GM19324 (cell line): Measurements from ENCODE around the gene DOK7.

Source experiments
- ATAC-seq: cut with Tn5 transposase; IDR thresholded peaks from one replicate; pipeline ENCODE4 v1.9.1; 2021; ENCODE audit warnings: mild to moderate bottlenecking, moderate library complexity; ENCODE audit not compliant: unreplicated experiment, low FRiP score

DOK7 gene

DNA sequence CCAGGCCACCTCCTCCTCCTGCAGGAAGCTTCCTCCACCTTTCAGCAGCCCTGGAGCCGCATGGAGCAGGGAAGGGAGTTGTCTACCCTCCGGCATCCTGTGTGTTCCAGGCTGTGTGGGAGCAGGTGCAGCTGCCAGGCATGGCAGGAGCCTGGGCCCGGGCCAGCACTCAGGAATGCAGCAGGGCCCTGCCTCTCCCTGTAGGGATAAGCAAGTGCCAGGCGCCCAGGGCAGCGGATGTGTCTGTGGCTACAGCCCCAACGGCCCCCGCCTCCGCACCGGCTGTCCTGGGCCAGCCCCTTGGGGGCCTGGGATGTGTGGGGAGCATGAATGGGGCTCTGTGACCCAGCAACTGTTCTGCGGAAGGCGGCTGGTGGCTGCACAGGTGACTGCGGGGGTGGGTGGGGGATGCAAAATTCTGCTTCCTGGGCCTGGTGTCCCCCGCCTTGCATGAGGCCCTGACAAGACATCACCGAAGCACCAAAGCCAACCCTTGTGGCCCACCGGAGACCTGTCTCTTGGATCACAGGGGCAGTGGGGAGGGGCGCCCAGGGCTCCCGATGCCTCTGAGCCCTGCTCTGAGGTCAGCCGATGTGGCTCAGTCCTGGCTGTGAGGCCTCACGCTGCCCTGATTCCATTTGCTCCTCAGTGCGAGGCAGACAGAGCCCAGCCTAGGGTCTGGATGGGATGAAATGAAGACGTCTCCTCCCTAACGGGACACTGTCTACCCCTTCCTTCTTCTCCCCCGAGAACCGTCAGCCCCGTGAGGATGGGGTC is 1.4 kb upstream of the DOK7 start:
- no peak for ATAC-seq

DNA sequence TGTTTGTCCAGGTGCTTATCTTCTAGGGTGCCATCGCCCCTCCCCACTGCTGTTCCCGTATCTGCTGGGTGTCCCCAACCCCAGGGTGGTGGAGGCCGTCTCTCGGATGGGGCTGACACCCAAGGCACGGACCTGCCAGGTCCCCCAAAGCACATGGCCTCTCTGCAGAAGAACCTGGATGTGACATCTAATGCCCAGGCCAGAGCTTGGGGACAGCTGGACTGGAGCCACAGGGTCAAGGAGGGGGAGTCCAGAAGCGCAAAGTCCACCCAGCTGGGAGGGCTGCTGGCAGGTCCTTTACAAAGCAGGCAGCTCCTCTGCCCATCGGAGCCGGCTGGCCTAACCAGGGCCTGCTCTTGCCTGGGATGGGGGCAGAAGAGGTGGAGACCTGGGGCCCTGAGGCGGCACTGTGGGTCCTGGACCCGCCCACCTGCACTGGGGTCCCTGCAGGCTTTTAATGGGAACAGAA is 751 bp upstream of the DOK7 start:
- no peak for ATAC-seq

DNA sequence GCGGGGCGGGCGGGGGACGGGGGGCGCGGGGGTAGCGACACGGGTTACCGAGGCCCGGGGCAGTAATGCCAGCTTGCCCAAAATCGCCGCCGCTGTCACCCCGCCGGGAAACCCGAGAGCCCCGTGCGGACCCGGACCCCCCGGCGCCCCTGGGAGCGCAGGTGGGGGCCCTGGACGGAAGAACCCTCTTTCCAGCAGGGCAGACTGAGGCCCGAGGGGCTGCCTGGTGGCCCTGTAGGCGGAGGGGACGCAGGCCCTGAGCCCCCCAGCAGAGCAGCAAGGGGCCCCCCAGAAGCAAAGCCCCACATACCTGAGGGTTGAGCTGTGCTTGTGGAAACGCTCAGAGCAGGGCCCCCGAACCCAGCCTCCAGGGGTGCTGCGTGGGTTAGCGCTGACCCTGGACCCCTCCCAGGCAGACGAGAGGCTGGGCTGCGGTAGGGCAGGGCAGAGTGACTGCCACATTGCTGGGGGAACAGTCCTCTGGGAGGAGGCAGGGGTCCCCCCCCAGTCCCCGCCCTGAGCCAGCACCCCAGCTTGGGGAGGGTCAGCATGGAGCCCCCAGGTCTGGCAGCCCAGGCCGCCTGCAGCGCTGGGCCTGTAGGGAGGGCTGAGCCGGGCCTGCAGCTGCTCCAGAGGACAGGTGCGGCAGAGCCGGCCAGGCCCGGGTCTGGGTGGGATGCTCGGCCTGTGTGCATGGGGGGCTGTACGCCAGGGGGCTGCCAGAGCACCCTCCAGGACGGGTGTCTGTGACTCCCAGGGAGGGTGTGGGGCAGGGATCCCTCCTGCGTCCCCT is 646 bp downstream of the DOK7 start:
- ATAC-seq = no peak

DNA sequence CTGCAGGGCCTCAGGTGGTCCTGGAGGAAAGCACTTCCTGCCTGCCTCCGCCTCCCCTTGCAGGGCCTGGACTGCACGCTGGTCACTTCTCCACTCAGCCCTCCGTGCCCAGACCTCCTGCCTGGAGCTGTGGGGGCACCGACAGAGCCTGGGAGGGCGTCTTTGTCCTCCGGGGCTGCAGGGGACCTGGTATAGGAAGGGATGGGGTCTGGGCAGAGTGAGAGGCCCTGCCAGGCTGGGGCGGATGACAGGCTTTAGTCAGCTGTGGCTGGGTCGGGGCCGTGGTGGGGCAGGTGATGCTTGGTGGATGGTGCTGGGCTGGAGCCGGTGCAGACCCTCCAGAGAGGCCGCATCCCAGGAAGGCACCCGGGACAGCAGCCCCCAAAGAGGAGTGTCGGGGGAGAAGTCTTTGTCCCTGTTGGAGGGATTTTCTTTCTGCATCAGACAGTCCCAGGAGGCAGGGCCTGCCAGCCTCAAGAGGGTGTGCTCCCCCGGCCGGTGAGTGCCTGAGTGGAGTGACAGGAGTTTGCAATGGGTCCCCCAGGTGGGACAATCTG is 1.3 kb downstream of the DOK7 start:
- ATAC-seq = no peak

DNA sequence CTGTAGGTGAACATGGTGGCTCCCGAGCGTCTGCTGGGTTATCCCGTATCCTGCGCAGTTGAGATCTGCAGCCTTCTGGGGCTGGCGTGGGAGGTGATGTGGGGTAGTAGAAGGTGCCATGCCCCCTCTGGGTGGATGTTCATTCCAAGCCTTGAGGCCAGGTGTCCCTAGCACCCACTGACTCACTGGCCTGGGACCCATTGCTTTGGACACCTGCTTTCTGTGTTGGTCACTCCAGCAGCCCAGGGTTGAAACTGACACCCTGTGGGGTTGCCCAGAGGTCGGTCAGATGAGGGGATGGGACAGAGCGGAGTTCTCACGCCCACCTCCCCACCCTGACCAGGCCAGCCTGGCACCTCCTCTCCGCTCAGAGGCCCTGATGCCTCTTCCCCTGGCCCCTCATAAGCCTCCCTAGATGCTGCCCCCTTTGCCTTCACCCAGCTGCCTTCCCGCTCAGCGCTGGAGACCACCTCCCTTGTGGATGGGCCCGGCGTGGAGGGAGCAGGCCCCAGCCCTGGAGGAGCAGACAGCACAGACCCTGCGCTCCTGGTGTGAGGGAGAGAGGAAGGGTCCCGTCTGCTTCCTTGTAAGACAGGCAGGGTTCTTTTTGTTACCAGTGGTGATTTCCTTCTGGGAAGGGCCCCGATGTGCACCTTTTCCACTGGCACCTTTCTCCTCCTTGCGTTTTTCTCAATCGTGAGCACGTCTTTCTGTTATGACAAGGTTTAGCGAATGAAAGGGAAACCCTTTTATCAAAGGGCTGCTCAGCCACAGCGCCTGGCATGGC is 2.0 kb downstream of the DOK7 start:
- no peak for ATAC-seq

DNA sequence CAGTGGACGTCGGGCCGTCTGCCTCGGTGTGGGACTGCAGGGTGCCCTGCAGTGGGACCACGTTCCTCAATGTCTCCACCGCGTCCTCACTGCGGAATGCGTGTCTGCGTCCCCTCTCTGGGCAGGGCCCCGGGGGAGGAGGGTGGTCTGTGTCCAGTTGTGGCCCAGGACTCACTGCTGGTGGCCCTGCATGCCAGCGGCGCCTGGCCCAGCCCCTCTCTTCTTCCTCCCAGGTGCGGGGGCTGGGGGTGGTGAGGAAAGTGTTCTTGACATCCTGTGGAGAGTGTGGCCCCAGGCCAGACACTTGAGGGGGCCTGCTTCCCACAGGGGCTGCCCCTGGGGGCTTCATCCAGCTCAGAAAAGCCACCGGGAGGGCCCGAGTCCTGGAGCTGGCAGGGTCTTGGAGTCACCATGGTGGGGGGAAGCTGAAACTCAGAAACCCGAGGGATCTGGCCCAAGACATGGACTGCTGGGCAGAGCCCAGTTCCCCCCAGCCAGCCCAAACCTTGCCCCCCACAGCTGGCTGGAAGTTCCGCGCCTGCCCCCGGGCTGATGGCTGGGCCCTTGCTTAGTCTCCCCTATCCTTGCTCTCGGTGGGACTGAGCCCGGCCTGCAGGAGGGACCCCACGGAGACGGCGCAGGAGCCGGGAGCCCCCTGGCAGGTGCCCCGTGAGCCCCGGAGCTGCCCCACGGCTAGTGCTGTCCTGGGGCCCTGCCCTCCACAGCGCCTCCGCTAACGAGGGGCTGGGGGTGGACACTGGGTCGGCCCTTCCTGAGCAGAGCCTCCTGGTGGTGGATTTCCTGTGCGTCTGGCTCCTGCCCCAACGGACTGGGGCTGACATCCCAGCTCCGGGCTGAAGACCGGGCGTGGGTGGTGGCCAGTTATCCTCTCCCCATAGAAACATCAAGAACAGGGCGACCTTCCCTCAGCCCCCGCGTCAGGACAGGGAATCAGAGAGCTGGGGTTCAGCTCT is 2.9 kb downstream of the DOK7 start:
- no peak for ATAC-seq

DNA sequence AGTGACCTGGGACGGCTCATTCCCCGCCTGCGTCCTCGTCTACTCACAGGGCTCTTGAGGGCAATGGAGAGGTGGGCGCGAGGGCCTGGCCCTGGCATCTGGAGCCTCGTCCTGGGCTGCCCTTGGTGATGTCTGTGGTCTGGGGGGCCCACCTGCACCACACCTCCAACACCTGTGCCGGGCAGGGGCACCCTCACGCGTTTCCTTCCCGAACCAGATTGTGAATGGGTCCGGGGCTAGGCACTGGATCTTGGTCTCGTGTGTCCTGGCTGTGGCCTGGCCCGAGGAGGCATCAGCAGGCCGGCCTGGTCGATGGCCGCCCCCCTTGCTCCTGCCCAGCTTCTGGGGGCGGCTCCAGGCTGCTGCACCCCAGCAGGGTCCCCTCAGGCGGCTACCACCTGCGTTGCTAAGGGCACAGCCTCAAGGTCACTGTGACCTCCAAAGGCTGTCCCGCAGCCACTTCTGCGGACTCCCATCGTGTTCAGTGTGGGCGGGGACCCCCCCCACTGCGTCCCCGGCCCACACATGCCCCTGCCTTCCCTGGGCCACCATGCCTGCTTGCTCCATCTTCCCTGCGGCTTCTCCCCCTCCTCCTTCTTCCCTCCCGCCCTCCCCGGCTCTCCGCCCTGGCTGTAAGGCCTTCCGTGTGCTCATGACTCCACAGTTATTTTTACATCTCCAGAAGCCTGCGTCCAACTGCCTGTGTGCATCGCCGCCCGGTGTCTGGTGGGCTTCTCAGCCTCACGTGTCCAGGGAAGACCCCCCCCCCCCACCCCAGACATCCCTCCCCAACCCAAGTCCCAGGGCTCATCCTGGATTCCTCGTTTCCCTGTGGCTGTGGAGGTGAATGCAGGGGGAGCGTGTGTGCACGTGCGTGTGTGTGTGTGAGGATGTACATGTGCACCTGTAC is 3.8 kb downstream of the DOK7 start:
- no peak for ATAC-seq

DNA sequence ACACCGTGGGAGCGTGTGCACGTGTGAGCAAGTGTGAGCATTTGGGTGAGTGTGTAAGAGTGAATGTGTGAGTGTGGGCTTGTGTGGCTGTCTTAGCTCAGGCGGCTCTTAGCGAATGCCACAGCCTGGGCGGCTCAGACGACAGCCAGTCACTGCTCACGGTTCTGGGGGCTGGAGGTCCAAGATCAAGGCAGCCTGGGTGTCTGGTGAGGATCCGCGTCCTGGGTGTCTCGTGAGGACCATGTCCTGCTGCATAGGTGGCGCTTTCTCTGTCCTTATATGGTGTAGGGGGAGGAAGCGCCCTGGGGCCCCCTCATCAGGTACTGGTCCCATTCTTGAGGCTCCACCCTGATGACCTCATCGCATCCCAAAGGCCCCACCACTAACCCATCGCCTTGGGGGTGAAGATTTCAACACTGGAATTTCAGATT is 4.5 kb downstream of the DOK7 start:
- ATAC-seq = no peak

DNA sequence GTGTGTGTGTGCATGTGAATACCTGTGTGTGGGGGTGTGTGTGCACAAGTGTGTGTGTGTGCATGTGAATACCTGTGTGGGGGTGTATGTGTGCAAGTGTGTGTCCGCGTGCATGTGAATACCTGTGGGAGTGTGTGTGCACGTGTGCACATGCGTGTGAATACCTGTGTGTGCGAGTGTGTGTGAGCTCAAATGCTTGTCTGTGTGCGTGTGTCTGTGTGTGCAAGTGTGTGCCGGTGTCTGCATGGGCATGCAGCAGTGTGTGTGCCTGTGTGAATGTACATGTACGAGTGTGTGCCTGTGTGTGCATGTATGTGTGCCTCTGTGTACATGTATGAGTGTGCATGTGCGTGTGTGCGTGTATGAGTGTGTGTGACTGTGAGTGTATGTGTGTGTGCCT is 5.0 kb downstream of the DOK7 start:
- no peak for ATAC-seq

DNA sequence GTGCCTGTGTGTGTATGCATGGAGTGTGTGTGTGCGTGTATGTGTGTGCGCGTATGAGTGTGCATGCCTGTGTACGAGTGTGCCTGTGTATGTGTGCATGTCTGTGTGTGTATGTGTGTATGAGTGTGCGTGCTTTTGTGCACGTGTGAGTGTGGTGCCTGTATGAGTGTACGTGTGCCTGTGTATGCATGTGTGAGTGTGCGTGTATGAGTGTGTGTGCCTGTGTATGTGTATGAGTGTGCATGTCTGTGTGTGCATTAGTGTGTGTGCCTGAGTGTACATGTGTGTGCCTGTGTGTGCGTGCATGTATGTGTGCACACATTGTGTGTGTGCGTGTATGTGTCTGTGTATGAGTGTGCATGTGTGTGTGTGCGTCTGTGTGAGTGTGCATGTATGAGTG is 5.7 kb downstream of the DOK7 start:
- no peak for ATAC-seq

DNA sequence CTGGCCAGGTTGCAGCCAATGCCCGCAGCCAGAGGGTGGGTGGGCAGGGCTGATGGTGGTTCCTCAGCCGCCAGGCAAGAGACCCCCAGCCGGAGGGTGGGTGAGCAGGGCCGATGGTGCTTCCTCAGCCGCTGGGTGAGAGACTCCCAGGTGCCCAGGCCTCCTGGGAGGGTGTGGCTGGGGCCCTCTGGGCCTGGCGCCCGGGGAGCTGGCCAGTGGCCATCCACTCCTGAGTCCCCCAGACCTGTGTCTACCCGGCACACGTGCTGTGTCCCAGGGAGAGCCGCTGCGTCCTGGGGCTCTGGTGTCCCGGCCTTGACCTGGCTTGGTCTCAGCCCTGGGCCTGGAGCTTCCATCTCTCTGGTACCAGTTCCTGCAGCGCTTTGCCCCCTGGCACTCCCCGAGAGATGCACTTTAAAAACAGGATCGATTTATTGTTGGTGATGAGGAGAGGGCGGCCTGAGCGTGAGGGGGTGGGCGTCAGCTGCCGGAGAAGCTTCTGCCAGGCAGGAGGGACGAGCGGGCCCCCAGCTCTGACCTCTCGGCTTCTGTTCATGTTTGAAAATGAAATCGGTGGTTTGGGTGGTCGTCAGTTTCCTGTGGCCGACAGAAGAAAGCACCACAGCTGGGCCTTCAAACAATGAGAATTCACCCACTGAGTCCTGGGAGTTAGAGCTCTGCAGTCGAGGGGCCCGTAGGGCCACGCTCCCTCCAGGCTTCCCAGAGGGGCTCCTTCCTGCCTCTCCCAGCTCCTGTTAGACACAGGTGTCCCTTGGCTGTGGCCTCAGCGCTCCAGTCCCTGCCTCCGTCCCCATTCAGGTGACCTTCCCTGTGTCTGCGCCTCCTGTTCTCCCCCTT is 6.5 kb downstream of the DOK7 start:
- ATAC-seq = no peak

DNA sequence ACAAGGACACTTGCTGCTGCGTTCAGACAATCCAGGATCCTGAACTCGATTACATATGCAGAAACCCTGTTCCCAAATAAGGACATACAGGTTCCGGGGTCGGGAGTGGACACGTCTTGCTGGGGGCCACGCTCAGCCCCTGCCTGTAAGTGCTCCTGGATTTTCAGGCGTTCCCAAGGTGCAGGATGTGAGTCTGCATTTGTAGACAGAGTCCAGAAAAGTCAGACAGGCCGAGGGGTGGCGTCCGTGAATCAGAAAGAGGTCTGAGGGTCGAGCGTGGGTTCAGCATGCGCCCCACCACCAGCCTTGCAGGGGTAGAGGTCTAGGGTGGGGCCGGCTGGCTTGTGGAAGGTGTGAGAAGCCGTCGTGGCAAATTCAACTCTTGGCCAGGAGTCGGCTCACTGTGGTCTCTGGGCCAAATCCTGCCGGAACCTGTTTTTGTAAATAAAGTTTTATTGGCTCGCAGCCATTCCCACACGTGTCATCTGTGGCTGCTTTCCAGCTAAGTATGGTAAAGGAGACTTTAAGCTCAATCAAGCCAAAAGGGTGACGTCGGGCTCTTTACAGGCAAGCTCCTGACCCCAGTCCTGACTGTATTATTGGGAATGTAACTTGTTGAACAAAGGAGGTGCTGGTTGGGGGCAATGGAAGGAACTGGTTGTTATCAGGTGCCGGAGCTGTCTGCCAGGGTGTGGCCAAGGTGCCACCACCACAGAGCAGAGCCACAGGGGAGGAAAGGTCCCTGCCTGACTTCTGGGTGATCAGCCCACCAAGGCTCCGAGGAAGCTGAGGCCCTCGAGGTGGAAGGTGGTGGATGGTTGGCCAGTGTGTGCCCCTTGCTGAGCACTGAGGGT is 7.4 kb downstream of the DOK7 start:
- no peak for ATAC-seq

DNA sequence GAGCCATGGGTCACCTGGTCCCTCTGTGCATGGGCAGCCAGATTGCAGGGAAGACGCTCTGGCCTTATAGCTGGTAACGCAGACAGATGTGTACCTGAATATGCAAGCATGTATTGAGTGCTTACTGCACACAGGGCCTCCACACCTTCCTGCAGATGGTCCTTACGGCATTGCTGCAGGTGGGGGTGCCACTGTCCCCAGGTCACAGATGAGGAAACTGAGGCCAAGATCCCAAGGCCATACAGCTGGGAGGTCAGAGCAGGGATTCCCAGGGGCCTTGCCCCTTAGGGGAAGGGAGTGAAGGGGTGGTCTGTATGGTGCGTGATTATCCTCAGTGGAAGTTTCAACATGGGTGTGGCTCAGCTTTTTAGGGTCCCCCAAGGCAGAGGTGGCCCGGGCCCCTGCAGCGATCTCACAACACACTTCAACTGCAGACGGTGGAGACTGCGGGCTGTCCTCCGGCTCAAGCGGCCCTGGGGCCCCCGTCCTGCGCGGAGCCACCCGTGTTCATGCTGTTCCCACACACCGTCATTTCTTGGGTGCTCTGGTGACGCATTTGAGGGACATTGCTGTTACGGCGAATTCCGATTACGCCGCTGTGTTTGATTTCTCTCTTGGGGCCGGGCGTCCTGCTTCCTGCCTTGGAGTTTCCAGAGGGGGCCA is 8.1 kb downstream of the DOK7 start:
- ATAC-seq = no peak

DNA sequence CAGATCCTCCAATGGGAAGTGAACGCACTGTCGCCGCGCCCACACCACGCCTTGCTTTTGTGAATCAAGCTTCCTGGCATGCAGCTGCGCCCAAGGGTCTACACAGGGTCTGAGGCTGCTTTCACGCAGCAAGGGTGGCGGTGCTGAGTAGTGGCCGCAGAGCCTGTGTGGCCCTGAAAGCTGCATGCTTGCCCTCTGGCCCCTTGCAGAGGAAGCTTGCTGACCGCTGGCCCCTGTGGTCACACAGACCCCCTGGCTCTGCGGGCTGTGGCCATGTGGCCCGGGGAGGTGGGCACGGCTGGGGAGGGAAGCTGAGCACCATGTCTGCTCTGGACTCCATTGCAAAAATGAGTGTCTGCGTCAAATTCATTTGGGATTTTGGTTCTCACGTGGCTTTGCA is 8.8 kb downstream of the DOK7 start:
- ATAC-seq = no peak

DNA sequence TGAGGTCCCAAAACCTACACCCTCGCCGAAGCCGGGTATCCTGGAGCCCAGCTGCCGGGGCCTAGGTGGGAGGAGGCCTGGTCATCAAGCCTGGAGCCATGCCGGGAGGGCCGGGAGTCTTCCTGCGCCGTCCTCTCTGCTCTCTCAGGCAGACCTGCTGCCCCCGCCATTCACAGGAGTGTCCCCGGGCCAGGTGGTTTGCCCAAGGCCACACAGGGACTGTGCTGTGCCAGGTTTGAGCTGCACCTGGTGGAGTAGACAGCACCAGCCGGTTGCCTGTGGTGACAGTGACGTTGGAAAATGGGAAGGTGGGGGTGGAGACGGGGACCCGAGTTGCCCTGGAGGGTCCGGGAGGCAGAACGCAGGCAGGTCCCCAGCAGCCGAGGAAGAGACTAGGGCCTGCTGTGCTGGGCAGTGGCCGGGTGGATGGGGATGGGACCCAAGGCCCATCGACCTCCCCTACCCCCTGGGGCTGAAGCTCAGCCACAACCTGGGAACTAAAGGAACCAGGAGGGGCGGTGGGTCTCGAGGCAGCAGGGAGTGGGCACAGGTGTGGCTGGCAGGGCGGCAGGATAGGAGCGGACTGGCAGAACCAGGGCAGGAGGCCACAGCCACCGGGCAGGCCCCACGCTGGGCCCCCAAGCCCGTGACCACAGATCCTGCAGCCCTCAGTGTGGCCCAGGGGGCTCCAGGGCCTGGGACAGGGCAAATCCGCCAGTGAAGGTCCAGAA is 9.5 kb downstream of the DOK7 start:
- ATAC-seq = no peak
